GM18867 (cell line): ENCODE measurements around the gene SGSM2.

Experiments
- ATAC-seq: cut with Tn5 transposase; IDR thresholded peaks from one replicate; pipeline ENCODE4 v1.9.1; 2021; ENCODE audit warnings: mild to moderate bottlenecking, moderate library complexity; ENCODE audit not compliant: unreplicated experiment

Gene SGSM2

DNA sequence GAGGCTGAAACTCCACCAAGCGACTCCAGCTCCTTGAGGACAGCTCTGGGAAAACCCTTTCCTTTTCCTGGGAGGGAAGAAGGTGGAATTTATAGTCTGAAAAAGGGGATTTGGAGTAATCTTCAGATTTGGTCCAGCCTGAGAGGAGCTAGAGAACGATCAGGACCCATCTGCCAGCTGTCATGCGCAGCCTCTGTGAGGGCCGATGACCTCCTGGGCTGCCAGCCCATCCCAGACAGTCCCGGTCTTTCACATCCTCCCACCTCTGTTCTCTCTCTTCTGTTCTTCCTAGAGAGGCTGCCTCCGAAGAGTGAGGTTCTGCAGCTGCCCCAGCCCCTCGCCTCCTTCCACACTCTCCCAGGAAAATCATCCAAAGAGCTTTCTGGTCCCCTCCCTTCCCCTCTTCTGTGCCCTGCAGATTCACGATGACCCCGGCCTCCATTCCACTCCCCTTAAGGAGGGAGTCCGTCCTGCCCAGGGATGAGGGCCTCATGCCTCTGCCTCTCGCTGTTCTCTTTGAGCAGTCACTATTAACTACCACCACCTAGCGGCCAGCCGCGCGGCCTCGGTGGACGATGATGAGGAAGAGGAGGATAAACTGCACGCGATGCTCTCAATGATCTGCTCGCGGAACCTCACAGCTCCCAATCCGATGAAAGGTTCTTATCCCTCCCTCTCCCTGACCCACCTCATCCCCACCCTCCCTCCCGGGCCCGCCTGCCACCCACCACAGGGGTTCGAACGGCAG lies 29.6 kb downstream of the SGSM2 start:
- no peak for ATAC-seq

DNA sequence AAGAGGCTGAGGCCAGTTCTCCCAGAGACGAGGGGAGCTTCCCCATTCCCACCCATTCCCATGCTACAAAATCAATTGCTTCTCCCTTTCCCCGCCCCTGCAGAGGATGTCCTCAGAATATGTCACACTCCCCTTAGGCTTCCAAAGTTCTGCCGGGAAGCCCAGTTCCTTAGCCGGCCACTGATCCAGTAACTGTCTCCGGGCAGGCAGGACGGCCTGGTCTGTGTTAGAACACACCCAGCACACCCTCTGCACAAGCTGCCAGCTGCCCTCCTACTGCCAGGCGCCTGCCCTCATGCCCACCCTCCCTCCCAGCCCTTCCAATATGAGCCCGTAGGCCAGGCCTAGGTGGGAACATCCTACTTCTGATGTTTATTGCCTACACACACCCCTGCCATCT lies 31.1 kb downstream of the SGSM2 start:
- no peak for ATAC-seq

DNA sequence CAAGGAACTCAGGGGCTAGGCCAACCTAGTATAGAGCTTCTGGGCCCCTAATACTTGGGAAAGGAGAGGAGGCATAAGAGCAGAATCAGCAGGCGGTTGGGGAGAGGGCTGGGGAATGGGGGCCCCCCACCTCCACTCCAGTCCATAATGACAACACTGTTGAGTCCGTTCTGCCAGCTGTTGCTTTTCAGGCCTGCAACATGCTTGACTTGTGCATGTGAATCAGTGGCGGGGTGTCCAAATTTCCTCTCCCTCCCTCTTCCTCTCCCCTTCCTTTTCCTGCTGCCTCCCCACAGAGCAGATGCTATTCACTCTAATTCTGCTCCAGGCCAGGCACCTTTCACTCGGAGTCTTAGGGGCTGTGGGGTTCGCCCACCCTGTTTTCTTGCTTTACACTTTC lies 31.7 kb downstream of the SGSM2 start:
- ATAC-seq: no peak

DNA sequence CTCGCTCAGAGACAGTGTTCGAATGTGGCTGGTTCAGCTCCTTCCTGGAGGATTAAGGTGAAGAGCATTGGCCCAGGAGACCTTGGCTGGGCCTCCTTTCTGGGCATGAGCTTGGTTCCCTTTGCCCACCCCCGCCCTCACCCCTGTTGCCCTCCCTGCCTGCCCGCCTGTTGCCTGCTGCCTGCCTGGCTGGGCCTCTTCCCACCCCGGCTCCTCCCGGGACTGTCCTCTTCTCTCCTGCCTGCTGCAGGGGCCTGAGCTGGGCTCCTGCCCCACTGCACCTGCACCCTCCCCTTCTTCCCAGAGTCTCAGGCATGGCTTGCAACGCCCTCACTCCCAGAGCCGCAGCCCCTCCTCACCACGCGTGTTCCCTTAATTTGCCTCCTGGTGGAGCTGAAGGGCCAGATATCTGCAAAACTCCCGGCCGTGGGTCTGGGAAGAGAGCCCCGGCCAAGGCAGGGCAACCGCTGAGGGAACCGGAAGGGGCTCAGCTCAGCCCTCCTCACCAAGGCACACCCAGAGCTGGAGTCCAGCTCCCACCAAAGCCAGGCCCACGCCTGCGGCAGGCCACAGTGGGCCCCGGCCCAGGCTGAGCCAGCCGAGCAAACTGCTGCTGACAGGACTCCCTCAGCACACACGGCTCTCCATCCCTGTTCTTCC lies 32.4 kb downstream of the SGSM2 start:
- ATAC-seq: no peak

DNA sequence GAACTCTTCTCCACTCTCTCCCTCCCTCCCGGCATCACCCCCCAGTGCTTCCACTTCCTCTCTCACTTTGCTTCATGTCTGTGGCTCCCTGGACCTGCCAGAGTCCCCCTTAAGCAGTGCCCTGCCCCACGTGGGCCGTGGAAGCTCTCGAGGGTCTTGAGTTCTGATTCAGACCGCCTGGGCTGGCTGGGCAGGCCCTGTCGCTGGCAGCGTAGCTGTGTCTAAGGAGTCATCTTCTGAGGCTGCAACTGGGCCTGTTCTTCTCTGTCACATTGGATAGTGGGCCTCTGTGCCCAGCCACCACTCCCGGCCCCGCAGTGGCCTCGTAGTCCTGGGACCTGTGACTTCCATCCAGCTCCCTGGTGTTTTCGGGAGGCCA lies 32.9 kb downstream of the SGSM2 start:
- ATAC-seq: no peak

DNA sequence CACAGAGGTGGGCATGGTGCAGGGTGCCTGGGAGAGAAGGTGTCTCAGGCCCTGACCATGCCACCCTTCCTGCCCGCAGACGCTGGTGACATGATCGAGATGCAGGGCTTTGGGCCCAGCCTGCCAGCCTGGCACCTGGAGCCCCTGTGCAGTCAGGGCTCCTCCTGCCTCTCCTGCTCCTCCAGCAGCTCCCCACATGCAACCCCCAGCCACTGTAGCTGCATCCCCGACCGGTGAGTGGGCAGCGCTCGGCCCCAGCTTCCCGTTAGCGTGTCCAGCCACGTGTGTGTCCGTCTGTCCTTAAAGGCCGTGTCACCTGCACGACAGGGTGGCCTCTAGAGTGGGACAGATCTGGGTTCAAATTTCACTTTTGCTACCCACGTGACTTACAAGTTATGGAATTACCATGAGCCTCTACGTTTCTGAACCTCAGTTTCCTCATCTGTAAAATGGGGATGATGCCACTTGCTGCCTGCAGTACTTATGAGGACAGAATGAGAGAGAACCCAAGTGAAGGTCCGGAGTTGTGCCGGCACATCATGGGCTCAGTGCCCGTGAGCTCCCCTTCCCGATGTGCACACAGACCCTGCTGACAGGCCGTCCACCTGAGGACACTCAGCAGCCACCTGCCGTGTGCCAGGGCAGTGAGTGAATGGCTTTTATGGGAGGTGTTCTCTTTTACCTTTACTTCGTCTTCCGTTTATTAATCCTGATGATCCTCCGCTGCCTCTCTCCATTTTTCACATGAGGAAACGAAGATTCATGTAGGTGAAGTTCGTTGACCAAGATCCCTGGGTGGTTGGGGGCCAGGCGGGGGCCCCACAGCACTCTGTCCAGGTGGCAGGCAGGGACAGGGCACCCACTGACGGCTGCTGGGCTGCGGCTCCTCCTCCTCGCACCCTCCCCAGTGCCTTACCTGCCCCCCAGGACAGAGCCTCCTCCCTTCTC lies 34.2 kb downstream of the SGSM2 start:
- no peak for ATAC-seq

DNA sequence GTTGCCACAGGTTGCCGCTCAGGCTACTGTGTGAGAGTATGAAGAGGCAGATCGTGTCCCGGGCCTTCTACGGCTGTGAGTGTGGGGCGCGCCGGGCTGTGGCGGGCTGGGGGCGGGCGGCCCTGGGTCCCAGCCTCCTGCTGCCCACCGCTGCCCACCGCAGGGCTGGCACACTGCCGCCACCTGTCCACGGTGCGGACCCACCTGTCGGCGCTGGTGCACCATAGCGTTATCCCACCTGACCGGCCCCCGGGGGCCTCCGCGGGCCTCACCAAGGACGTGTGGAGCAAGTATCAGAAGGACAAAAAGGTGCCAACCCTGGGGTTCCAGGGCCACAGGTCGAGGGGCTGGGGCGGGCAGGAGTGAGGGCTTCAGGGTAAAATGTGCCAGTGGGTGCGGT lies 34.9 kb downstream of the SGSM2 start:
- no peak for ATAC-seq

DNA sequence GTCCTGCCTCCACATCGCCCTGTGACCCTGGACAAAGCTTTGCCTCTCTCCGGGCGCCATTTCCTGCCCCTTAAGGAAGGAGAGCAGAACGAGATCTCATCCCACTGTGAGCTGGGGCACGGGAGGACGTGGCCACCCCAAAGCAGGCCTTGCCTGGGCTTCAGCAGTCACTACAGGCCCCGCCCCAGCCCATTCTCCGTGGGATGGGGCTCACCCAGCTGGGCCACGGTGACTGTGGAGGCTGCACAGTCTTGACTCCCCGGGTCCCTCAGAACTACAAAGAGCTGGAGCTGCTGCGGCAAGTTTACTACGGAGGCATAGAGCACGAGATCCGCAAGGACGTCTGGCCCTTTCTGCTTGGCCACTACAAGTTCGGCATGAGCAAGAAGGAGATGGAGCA lies 35.4 kb downstream of the SGSM2 start:
- no peak for ATAC-seq

DNA sequence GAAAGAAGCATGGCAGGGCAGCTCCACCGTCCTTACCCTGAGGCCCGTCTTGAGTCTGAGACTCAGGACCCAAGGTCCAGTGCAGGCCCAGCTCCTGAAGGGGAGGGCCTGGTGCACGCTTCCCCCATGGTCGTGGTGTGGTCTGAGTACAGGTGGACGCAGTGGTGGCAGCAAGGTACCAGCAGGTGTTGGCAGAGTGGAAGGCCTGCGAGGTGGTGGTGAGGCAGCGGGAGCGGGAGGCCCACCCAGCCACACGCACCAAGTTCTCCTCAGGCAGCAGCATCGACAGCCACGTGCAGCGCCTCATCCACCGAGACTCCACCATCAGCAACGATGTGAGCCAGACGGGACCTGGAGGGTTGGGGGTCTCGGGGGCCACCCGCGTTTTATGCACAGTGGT lies 35.9 kb downstream of the SGSM2 start:
- ATAC-seq: no peak

DNA sequence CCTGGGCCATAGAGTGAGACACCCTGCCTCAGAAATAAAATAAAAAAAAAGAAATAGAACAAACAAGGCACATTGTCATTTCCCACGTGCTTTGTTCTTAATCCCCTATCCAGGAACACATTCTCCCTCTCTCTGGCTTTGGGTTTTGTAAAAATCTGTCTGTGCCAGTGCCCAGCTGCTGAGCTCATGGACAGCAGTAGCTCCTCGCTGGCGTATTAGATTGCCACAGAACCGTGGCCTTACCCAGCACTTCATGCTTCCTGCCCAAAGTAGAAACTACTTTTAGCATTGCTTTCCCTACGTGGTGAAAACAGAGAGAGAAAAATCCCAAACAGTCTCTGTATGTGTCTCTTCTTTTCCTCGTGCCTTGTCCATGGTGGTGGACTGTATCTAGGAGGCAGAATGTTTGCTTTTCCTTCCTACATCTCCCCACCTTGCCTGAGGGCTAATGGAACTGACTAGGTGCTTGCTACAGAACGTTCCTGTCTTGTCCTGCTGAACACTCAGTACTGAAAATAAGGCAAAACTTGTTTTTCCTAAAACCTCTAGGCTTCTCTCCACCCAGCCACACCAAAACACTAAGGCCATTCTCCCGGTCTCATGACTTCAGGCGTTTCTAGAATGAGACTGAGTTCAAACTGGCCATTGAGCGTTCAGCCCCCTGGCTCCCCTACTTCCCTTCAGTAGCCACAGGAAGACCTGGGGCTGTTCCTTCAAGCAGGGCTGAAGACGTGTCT lies 37.4 kb downstream of the SGSM2 start:
- ATAC-seq: no peak

DNA sequence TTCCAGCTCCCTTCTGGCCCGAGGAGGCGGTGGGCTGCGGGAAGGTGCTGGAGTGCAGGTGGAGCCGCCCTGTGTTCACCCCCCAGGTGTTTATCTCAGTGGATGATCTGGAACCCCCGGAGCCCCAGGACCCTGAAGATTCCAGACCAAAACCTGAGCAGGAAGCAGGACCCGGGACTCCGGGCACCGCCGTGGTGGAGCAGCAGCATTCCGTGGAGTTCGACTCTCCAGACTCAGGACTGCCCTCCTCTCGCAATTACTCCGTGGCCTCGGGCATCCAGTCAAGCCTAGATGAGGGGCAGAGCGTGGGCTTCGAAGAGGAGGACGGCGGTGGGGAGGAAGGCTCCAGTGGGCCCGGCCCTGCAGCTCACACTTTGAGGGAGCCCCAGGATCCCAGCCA lies 38.1 kb downstream of the SGSM2 start:
- no peak for ATAC-seq

DNA sequence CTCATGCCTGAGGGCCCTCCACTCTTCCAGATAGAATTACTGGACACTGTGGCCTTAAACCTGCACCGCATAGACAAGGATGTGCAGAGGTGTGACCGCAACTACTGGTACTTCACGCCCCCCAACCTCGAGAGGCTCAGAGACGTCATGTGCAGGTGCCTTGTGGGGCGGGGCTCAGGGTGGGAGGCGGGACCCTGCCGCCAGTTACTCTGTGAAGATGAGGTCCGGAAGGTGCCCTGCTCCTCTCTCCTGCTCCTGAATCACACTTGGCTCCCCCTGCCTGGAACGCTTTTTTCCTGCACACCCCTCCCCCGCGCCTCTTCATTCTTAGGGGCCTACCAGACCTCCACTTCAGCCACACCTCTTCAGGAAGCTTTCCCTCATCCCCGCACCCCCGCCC lies 38.8 kb downstream of the SGSM2 start:
- no peak for ATAC-seq

DNA sequence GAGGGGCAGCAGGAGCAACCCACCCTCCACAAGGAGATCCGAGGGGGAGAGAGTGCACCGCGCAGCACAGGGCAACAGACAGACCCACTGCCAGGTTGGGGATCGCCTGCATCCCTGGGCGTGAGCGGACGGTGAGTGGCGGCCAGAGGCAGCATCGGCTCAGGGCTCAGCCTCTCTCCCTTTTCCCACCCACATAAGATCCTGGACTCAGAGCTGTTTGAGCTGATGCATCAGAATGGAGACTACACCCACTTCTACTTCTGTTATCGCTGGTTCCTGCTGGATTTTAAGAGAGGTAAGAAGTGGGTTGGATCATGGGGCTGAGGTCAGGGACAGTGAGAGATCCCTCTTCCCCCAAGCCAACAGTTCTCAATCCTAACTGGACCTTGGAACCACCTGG lies 40.4 kb downstream of the SGSM2 start:
- no peak for ATAC-seq

DNA sequence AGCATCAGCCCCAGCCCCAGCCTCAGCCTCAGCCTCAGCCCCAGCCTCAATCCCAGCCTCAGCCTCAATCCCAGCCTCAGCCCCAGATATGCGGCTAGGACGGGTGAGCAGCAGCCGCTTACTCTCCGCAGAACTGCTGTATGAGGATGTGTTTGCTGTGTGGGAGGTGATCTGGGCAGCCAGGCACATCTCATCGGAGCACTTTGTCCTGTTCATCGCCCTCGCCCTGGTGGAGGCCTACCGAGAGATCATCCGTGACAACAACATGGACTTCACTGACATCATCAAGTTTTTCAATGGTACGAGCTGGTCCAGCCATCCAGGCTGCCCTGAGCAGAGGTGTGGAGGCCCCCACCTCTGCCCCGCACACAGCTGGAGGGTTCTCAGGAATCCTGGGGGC lies 41.6 kb downstream of the SGSM2 start:
- ATAC-seq: no peak

DNA sequence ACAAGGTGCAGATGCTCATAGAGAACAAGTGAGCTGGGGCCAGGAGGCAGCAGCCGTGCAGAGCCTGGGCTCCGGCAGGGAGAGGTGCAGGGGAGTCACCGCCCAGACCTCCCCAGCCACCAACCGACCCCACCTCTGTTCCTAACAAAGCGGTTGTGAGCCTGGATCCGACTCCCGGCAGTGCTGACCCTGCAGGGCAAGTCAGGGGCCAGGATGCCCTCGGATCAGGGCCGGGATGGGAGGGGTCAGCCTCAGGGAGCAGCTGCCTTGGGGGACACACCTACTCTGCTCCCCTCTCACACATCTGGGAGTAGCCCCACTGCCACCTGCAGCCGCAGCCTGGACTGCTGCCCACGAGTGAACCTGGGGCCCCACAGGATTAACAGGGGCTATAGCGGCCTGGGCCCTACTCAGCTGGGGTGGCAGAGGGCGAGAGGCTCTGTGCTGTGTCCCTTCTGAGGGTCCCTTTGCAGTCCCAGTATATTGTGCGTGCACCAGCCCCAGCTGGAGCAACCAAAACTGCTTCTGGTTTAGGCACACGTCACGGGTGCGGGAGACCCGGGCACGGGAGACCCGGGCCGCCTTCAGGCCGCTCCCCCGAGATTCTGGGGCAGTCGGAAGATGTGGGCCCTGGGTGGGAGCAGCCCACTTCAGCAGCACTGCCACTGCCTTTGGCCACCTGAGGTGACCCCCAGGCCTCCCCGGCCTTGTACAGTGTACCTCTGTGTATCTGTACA lies 42.4 kb downstream of the SGSM2 start:
- no peak for ATAC-seq

DNA sequence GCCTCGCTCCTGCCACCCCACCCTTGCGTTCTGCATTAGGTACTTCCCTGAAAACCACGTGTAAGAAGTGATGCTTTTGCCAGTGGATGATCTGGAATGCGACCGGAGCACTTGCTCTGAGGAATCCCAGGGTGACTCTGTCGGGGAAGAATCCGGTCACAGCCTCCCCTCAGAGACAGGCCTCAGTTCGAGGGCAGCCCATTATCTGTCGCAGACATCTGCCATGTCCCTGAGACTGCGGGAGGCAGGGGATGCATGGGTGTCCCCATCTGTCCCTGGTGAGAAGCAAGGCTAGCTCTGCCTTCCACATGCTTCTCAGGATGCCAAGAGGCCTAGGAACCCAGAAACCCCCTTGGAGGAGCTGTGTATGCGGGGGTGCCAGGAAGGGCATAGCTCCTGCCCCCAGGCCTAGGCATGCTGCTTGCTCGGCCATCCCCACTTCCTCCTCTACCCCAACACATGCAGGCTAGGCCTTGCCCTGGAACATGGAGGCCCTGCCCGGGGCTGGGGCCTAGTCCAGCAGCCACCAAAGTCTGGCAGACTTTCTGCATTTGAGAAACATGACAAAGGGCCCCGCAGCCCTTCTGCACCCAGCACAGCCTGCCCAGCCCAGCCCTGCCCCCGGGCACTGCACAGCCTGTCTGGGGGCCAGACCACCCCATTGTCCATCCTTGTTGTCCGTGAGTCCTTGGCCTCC lies 43.1 kb downstream of the SGSM2 start:
- ATAC-seq: no peak

DNA sequence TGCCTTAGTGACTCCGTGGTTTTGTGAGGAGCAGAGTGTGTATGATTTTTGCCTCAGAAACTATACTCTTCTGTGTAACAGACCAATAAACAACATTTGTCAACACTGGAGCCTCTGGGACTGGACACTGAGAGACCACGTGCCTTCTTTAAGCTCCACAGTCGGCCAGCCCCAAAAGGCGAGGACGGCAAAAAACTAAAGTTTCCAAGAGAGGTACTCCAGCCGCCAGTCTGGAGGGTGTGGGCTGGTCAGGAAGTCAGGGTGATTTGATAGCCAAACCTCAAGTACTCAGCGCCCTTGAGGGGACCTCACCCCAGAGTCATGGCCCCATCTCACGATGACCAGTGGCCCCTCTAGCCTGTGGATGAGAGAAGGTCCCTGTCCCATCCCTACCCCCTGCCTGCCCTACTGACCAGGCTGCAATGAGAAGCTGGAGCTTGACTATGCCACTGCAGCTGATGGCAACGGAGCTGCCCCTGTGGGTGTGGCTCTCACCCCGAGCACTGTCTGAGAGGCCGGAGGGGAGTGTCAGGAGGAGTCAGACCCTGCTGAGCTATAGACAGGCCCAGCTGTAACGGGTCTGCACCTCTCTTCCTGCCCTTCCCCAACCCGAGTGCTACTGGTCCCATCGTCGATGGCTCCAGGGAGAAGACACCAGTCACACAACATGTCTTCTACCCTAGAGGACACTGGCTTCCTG lies 43.8 kb downstream of the SGSM2 start:
- ATAC-seq: no peak

DNA sequence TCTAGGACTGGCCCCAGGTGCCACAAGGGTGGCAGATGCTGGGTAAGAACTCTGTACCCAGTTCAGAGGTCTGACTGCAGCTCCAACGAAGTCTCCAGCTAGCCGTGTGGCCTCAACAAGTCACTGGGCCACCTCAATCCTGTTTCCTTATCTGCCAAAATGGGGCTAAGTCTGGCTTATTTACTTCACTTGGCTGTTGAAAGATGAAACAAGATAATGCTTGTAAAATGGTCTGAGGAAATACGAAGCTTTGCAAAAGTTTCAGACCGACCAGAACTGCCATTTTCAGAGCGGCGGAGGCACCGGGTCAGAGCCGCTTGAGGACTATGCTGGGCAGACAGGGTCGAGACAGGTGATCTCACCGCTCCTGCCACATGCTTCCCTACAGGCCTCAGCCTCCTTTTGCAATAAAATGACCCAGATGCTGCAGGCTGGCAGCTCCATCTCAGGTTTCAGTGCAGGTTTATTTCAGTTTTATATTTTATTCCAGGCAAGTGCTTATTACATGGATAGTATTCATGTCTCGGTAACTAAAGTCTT lies 46.4 kb downstream of the SGSM2 start:
- ATAC-seq: no peak
